Ovary (tissue), 3 donors: ENCODE measurements around the gene SLC43A1.

ENCODE experiments used
- CTCF ChIP-seq, 3 donors: fragments of 450-650 bp in 2 of 3; fragments of 200-600 bp in 1 of 3; IDR thresholded peaks; one replicate each; pipeline versions ENCODE4 v1.5.1 to v1.8.0; 2016 to 2022; ENCODE audit warnings: antibody characterized with exemption in 3 of 3, mild to moderate bottlenecking in 1 of 3
- EP300 ChIP-seq: sonication (generic); formaldehyde crosslinking; IDR thresholded peaks from one replicate; pipeline ENCODE4 v1.6.1; 2017; ENCODE audit warnings: antibody characterized with exemption
- POLR2A ChIP-seq: fragments of 450-650 bp; IDR thresholded peaks from one replicate; pipeline ENCODE4 v1.6.1; 2017; ENCODE audit warnings: antibody characterized with exemption, mild to moderate bottlenecking, moderate library complexity
- donor health status: DM: no; HTN: no; CAD: no.

DNA sequence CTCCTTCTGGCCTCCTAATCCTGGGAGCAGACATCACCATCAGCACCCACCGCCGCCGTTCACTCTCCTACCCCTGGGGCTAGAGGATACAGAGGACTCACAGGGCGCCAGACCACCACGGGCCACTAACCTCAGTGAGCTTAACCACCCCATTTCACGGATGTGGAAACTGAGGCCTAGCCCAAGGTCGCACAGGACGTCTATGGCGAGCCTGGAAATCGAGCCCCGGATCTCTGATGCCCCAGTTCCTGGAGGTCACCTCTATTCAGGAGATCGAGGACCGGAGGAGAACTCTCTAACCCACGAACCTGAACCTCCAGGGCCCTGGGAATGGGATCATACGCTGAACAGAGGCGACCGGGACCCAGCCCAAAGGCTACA, 14.7 kb upstream of the SLC43A1 start:
- TF ChIP-seq CTCF (IDR thresholded peaks at IDR 0.05) (no peak), POLR2A (no peak), EP300 (no peak)
